ENCODE measurements around the gene OXCT2. TPM values are rescaled to one million over a fixed set of nuclear protein-coding genes. Genes with fewer than 3 reads are reported as not detected.
"Not testable (repeated sequence)": the region's sequence is repeated elsewhere in the genome, so short reads cannot be mapped to it uniquely, and the experiment has no call there.

OXCT2 gene
- total and polyA plus RNA-seq, 8 donors = 0.55 to 2.3 (median 0.97) TPM

DNA sequence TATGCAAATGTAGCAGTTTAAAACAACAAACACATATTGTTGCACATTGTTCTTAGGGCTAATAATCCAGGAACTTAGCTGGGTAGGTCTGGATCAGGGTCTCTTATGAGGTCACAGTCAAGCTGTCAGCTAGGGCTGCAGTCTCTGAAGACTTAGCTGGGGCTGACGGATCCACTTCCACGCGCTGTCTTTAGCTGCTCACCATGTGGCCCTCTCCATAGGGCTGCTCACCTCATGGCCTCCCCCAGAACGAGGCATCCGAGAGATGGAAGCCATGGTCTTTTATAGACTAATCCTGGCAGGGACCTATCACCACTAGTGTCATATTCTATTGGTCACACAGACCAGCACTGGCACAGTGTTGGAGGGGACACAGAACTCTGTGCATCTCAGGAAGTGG, 8.7 kb upstream of the OXCT2 start:
- ATAC-seq (no peak), FAIRE-seq (no peak), DNase-seq (peak in 1 of 6 donors; percentile 5)
- no peaks in the 10 kb centered on the region for H3K27me3 ChIP-seq
- intact Hi-C loops (cut with DNase I) = no loop called here
- H3K4me3 ChIP-seq = no peak overlapping the region
- TF ChIP-seq, protein P1, sequence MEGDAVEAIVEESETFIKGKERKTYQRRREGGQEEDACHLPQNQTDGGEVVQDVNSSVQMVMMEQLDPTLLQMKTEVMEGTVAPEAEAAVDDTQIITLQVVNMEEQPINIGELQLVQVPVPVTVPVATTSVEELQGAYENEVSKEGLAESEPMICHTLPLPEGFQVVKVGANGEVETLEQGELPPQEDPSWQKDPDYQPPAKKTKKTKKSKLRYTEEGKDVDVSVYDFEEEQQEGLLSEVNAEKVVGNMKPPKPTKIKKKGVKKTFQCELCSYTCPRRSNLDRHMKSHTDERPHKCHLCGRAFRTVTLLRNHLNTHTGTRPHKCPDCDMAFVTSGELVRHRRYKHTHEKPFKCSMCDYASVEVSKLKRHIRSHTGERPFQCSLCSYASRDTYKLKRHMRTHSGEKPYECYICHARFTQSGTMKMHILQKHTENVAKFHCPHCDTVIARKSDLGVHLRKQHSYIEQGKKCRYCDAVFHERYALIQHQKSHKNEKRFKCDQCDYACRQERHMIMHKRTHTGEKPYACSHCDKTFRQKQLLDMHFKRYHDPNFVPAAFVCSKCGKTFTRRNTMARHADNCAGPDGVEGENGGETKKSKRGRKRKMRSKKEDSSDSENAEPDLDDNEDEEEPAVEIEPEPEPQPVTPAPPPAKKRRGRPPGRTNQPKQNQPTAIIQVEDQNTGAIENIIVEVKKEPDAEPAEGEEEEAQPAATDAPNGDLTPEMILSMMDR (IDR thresholded peaks at IDR 0.05) = no peak
- H3K9me3 ChIP-seq = no peaks in the 10 kb centered on the region
- H3K27ac ChIP-seq = no peak overlapping the region
- H3K4me1 ChIP-seq = no peaks in the 10 kb centered on the region
- no peaks in the 10 kb centered on the region for H3K36me3 ChIP-seq
- 89 to 94% methylated on average over 5 of the region's 5 CpGs for WGBS, 2 donors

DNA sequence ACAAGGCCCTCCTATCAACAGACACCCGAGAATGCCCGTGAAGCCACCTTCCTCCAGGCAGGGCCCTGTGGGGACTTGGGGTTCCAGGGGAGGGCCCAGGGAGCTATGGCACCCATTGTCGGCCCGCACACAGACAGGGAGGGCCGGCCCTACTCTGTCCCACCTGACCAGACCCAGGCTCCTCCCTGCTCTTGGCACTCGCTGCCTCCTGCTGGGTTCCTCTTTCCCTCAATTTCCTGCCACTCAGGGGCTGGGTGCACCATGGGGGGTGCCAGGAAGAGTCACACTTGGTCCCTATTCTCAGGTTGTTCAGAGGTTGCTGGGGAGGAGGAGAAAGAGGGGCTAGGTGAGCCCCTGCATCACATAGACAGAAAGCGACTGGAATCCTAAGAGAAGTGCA, 8.0 kb upstream of the OXCT2 start:
- Histone ChIP-seq H3K4me3 (no peak overlapping the region), H3K4me1 (no peaks in the 10 kb centered on the region), H3K36me3 (no peaks in the 10 kb centered on the region), H3K27me3 (no peaks in the 10 kb centered on the region), H3K27ac (no peak overlapping the region), H3K9me3 (no peaks in the 10 kb centered on the region)
- DNase-seq (peak in 1 of 6 donors; percentile 44), FAIRE-seq (no peak), ATAC-seq (no peak)
- 96 to 99% methylated on average over 5 to 7 of the region's 7 CpGs for WGBS, 2 donors
- intact Hi-C loops (cut with DNase I) = no loop called here
- TF ChIP-seq, protein P1 (IDR thresholded peaks at IDR 0.05) = no peak

DNA sequence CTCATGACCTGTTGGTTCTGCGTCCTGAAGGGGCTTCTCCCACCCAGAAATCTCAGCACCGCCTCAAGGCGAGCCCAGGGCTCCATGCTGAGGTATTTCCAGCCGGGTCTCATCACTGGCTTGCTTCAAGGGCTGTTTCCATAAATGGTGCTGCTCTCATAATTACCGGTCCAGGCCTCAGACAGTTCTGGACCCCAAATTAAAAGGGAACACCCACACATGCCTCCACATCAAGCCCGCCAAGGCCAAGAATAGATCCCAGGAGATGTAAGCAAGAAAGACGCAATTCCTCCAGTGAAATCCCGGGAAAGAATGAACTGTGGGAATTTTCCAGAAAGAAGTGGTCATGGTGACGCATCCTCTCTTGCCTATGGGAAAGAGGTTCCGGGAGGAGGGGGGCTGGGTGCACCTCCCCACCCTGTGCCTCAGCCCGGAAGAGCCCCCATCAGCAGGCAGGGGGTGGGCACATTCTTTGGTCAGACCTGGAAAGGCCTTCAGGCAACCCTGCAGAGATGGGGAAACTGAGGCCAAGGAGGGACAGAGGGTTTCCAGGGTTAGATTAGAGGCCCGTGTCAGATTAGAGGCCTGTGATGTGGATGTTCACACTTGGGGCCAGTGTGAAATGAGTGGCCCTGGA, 7.4 kb upstream of the OXCT2 start:
- H3K4me3 ChIP-seq; H3K9me3 ChIP-seq; H3K36me3 ChIP-seq; intact Hi-C loops (cut with DNase I); H3K27me3 ChIP-seq; FAIRE-seq; H3K27ac ChIP-seq; H3K4me1 ChIP-seq; ATAC-seq: not testable (repeated sequence)
- DNase-seq = peak in 1 of 6 donors; percentile 9
- WGBS, 2 donors = 87 to 93% methylated on average over 11 to 12 of the region's 12 CpGs

DNA sequence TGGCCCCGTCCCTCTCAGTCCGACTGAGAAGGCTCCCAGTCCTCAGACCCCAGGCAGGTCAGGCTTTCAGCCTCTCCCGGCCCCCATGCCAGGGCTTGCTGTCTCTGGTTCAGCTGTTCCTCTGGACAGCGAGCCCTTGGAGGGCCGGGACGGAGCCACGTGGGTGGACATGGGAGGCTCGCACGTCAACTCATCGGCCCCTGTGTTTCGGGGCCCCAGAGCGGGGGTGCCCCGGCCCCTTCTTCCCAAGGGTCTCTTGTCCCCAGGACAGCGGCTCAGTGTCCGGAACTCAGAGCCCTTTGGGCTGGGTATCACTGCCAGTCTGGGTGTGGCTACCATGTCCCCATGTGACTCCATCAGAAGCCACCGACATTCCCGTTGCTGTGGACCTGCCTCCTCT, 6.7 kb upstream of the OXCT2 start:
- H3K27ac ChIP-seq; H3K4me1 ChIP-seq; H3K4me3 ChIP-seq; ATAC-seq; FAIRE-seq; H3K27me3 ChIP-seq; intact Hi-C loops (cut with DNase I); H3K36me3 ChIP-seq; H3K9me3 ChIP-seq: not testable (repeated sequence)
- peak in 1 of 6 donors; percentile 57 for DNase-seq
- 94 to 96% methylated on average over 12 to 17 of the region's 17 CpGs for WGBS, 2 donors

DNA sequence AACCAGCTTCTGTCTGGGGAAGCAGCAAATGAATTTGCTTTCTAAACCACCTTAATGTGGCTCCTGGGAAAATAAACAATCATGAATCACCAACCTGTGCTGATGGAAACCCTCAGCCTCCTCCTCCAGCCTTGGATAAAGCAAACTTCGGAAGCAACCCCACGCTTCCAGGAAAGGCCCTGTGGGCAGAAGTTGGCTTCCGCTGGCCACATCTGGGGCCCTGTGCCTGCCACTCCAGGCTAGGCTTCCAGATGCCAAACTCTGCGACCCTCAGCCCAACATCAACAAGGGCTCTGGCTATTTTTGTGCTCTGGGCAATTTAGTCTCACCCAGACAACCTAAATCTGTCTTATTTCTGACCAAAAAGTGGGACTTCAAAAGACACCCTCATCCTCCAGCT, 6.2 kb upstream of the OXCT2 start:
- peak in 1 of 6 donors; percentile 7 for DNase-seq

DNA sequence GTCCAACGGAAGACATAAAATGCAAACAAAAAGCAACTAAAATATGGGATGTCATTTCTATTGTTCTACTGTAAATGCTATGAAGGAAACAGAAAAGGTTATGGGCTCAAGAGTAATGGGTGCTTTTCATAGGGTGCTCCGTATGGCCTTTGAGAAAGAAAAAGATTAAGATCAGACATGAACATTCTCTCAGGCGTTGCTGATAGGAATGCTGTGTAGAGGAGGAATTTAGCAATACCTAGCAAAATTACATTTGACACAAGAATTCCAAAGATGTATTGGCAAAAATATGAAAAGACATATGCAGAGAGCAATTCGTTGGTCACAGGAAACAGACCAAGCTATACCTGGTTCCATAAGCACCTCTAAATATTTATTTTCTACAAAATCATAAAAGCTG, 5.7 kb upstream of the OXCT2 start:
- DNase-seq (no peak), FAIRE-seq (no peak), ATAC-seq (no peak)
- Histone ChIP-seq H3K9me3 (no peaks in the 10 kb centered on the region), H3K27ac (no peak overlapping the region), H3K27me3 (no peaks in the 10 kb centered on the region), H3K36me3 (no peaks in the 10 kb centered on the region), H3K4me3 (no peak overlapping the region), H3K4me1 (no peaks in the 10 kb centered on the region)
- TF ChIP-seq, protein P1 (IDR thresholded peaks at IDR 0.05) = no peak
- intact Hi-C loops (cut with DNase I) = no loop called here
- WGBS, 2 donors = 78 to 82% methylated on average over 4 of the region's 4 CpGs

More for the DNA sequence above, 6.2 kb upstream of the OXCT2 start:
- Histone ChIP-seq H3K9me3 (no peaks in the 10 kb centered on the region), H3K27me3 (no peaks in the 10 kb centered on the region), H3K4me3 (no peak overlapping the region), H3K27ac (no peak overlapping the region), H3K4me1 (no peaks in the 10 kb centered on the region), H3K36me3 (no peaks in the 10 kb centered on the region)
- peak in 1 of 4 donors; percentile 43 for ATAC-seq
- intact Hi-C loops (cut with DNase I) = no loop called here
- 85 to 92% methylated on average over 4 of the region's 4 CpGs for WGBS, 2 donors
- TF ChIP-seq, protein P1 (IDR thresholded peaks at IDR 0.05) = no peak
- no peak for FAIRE-seq

Measured in pancreas (tissue), 10 donors.